EH (cell line): Measurements from ENCODE around the gene NEDD1.

Experiments used
- DNase-seq: peaks from one replicate; pipeline ENCODE4 v3.0.0-alpha.2; 2015; ENCODE audit warnings: low read depth

Gene NEDD1

GRCh38 chr12:96906849-96907670 is at the start of gene NEDD1:
TSS of gene NEDD1 (plus strand) at chr12:96907257. CDS start at chr12:96909760, 2,503 bp downstream.
- DNase-seq: peak; percentile 83

GRCh38 chr12:96858162-96858561 is 48.9 kb upstream of the NEDD1 start:
- no peak for DNase-seq

- DNase-seq: peak; percentile 86
Measured at GRCh38 chr12:96861656-96862055, 45.4 kb upstream of the NEDD1 start.

GRCh38 chr12:96862326-96862725 is 44.7 kb upstream of the NEDD1 start:
- peak; percentile 80 for DNase-seq

- DNase-seq: no peak
Measured at GRCh38 chr12:96864335-96864734, 42.7 kb upstream of the NEDD1 start.

- DNase-seq: no peak
Measured at GRCh38 chr12:96866801-96867590, 40.1 kb upstream of the NEDD1 start.

- no peak for DNase-seq
Measured at GRCh38 chr12:96870946-96871345, 36.1 kb upstream of the NEDD1 start.

GRCh38 chr12:96872961-96873360 is 34.1 kb upstream of the NEDD1 start:
- peak; percentile 93 for DNase-seq

GRCh38 chr12:96874211-96874610 is 32.8 kb upstream of the NEDD1 start:
- DNase-seq: no peak

GRCh38 chr12:96876966-96877365 is 30.1 kb upstream of the NEDD1 start:
- peak; percentile 78 for DNase-seq

GRCh38 chr12:96878704-96879103 is 28.4 kb upstream of the NEDD1 start:
- peak; percentile 95 for DNase-seq

- DNase-seq: peak; percentile 46
Measured at GRCh38 chr12:96879301-96879700, 27.8 kb upstream of the NEDD1 start.

- DNase-seq: no peak
Measured at GRCh38 chr12:96880220-96880619, 26.8 kb upstream of the NEDD1 start.

- DNase-seq: no peak
Measured at GRCh38 chr12:96881608-96882007, 25.4 kb upstream of the NEDD1 start.

- DNase-seq: peak; percentile 86
Measured at GRCh38 chr12:96882862-96883261, 24.2 kb upstream of the NEDD1 start.

GRCh38 chr12:96883571-96883970 is 23.5 kb upstream of the NEDD1 start:
- peak; percentile 50 for DNase-seq

GRCh38 chr12:96886998-96887677 is 19.9 kb upstream of the NEDD1 start:
- DNase-seq: peak; percentile 56

GRCh38 chr12:96889273-96889933 is 17.7 kb upstream of the NEDD1 start:
- peak; percentile 84 for DNase-seq

- no peak for DNase-seq
Measured at GRCh38 chr12:96890331-96890730, 16.7 kb upstream of the NEDD1 start.

- peak; percentile 32 for DNase-seq
Measured at GRCh38 chr12:96892104-96892503, 15.0 kb upstream of the NEDD1 start.

- no peak for DNase-seq
Measured at GRCh38 chr12:96897421-96897820, 9.6 kb upstream of the NEDD1 start.

GRCh38 chr12:96901175-96901574 is 5.9 kb upstream of the NEDD1 start:
- DNase-seq: no peak
